ENCODE results near the gene RFX7. TPM values are rescaled to one million over a fixed set of nuclear protein-coding genes. Genes with fewer than 3 reads are reported as not detected.

Gene RFX7
- total RNA-seq, 2 donors from 2014 or later = 4.4 to 5.9 TPM

GRCh38 chr15:56126409-56126808 is 117.3 kb downstream of the RFX7 start:
- H3K27ac ChIP-seq = no peak overlapping the region
- H3K9me3 ChIP-seq = peaks cover 0 to 28% of the 10 kb centered on the region in 2 donors
- H3K36me3 ChIP-seq = peaks cover 8% of the 10 kb centered on the region
- no peak overlapping the region for H3K4me3 ChIP-seq
- DNase-seq (ENCODE audit: low spot score) = no peak
- H3K27me3 ChIP-seq = no peaks in the 10 kb centered on the region
- no peaks in the 10 kb centered on the region for H3K4me1 ChIP-seq
- no peak for TF ChIP-seq CTCF (IDR thresholded peaks at IDR 0.05)

DNA sequence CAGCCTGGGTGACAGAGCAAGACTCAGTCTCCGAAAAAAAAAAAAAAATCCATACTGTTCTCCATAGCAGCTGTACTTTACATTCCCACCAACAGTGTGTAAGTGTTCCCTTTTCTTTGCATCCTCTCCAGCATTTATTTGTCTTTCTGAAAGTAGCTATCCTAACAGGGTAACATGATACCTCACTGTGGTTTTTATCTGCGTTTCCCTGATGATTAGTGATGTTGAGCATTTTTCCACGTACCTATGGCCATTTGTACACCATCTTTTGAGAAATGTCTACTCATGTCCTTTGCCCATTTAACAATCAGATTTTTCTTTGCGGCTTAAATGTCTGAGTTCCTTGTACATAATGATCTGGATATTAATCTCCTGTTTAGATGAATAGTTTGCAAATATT is 119.3 kb downstream of the RFX7 start:
- Histone ChIP-seq H3K4me3 (no peak overlapping the region), H3K4me1 (no peaks in the 10 kb centered on the region), H3K27me3 (no peaks in the 10 kb centered on the region), H3K36me3 (peaks cover 8% of the 10 kb centered on the region), H3K27ac (no peak overlapping the region), H3K9me3 (peaks cover 0 to 36% of the 10 kb centered on the region in 2 donors)
- no peak for DNase-seq (ENCODE audit: low spot score)
- no peak for TF ChIP-seq CTCF (IDR thresholded peaks at IDR 0.05)

GRCh38 chr15:56105855-56106254 is 137.8 kb downstream of the RFX7 start:
- no peaks in the 10 kb centered on the region for H3K36me3 ChIP-seq
- H3K4me1 ChIP-seq = peaks cover 0 to 11% of the 10 kb centered on the region in 2 donors
- H3K4me3 ChIP-seq = no peak overlapping the region
- no peak overlapping the region for H3K27ac ChIP-seq
- H3K9me3 ChIP-seq = no peaks in the 10 kb centered on the region
- no peak for TF ChIP-seq CTCF (IDR thresholded peaks at IDR 0.05)
- H3K27me3 ChIP-seq = no peaks in the 10 kb centered on the region
- no peak for DNase-seq (ENCODE audit: low spot score)

- no peak overlapping the region for H3K27ac ChIP-seq
- no peaks in the 10 kb centered on the region for H3K36me3 ChIP-seq
- no peak for TF ChIP-seq CTCF (IDR thresholded peaks at IDR 0.05)
- H3K4me3 ChIP-seq = no peak overlapping the region
- no peak for DNase-seq (ENCODE audit: low spot score)
- no peaks in the 10 kb centered on the region for H3K27me3 ChIP-seq
- H3K4me1 ChIP-seq = peaks cover 0 to 5% of the 10 kb centered on the region in 2 donors
- no peaks in the 10 kb centered on the region for H3K9me3 ChIP-seq
Measured at GRCh38 chr15:56102441-56102840, 141.2 kb downstream of the RFX7 start.

DNA sequence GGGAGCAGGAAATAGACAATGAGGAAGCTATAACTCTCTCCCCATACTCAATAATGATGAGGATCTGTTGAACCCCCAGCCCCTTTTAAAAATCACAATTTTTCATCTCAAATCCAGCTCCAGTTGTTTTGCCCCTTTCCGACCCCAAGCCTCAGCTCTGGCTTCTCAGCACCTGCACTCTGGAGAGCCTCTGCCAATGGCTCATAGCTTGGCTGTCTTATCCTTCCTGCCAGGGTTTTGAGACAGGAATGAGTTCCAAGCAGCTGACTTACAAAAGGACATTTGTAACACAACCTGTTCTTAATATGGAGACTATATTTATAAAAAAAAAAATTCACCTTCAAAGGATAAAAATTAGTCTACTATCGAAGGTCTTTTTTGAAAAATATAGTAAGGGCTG is 144.4 kb downstream of the RFX7 start:
- TF ChIP-seq CTCF (IDR thresholded peaks at IDR 0.05) = no peak
- peaks cover 26% of the 10 kb centered on the region for H3K36me3 ChIP-seq
- DNase-seq (ENCODE audit: low spot score) = no peak
- no peaks in the 10 kb centered on the region for H3K27me3 ChIP-seq
- no peak overlapping the region for H3K4me3 ChIP-seq
- no peak overlapping the region for H3K27ac ChIP-seq
- H3K4me1 ChIP-seq = peaks cover 0 to 5% of the 10 kb centered on the region in 2 donors
- H3K9me3 ChIP-seq = no peaks in the 10 kb centered on the region

- no peak for TF ChIP-seq CTCF (IDR thresholded peaks at IDR 0.05)
- Histone ChIP-seq H3K27ac (no peak overlapping the region), H3K27me3 (no peaks in the 10 kb centered on the region), H3K36me3 (peaks cover 35% of the 10 kb centered on the region), H3K4me3 (no peak overlapping the region), H3K9me3 (no peaks in the 10 kb centered on the region), H3K4me1 (peaks cover 0 to 5% of the 10 kb centered on the region in 2 donors)
- DNase-seq (ENCODE audit: low spot score) = no peak
Measured at GRCh38 chr15:56098195-56098863, 145.3 kb downstream of the RFX7 start.
